ENCODE data around the gene ANGEL2. TPM values are rescaled to one million over a fixed set of nuclear protein-coding genes. Genes with fewer than 3 reads are reported as not detected.

The ANGEL2 gene
- total RNA-seq, 2 donors from 2014 or later = 41.7 to 76.2 TPM

GRCh38 chr1:212955098-212955497, 60.6 kb downstream of the ANGEL2 start:
- H3K36me3 ChIP-seq = no peaks in the 10 kb centered on the region
- no peak for TF ChIP-seq CTCF (IDR thresholded peaks at IDR 0.05)
- H3K9me3 ChIP-seq = no peaks in the 10 kb centered on the region
- H3K27me3 ChIP-seq (replicated peaks; ENCODE audit: insufficient read depth) = no peaks in the 10 kb centered on the region
- ATAC-seq (ENCODE audit: insufficient number of reproducible peaks, low FRiP score, low read depth) = no peak
- no peak for DNase-seq (ENCODE audit: low spot score)
- H3K27ac ChIP-seq = no peak overlapping the region
- H3K4me1 ChIP-seq (ENCODE audit: control insufficient read depth in 1 of 2, low read depth in 2 of 2) = peaks cover 5 to 12% of the 10 kb centered on the region in 2 donors
- H3K4me3 ChIP-seq = no peak overlapping the region

- H3K36me3 ChIP-seq = no peaks in the 10 kb centered on the region
- peaks cover 5 to 17% of the 10 kb centered on the region in 2 donors for H3K4me1 ChIP-seq (ENCODE audit: control insufficient read depth in 1 of 2, low read depth in 2 of 2)
- H3K9me3 ChIP-seq = no peaks in the 10 kb centered on the region
- no peak for DNase-seq (ENCODE audit: low spot score)
- no peak for TF ChIP-seq CTCF (IDR thresholded peaks at IDR 0.05)
- no peaks in the 10 kb centered on the region for H3K27me3 ChIP-seq (replicated peaks; ENCODE audit: insufficient read depth)
- no peak overlapping the region for H3K4me3 ChIP-seq
- no peak for ATAC-seq (ENCODE audit: insufficient number of reproducible peaks, low FRiP score, low read depth)
- H3K27ac ChIP-seq = no peak overlapping the region
These were observed 61.2 kb downstream of the ANGEL2 start for GRCh38 chr1:212954514-212954913.

GRCh38 chr1:212953321-212953720, 62.3 kb downstream of the ANGEL2 start:
- no peaks in the 10 kb centered on the region for H3K36me3 ChIP-seq
- no peak for ATAC-seq (ENCODE audit: insufficient number of reproducible peaks, low FRiP score, low read depth)
- no peak overlapping the region for H3K4me3 ChIP-seq

GRCh38 chr1:212952641-212952976, 63.1 kb downstream of the ANGEL2 start:
- DNase-seq (ENCODE audit: low spot score) = no peak
- Histone ChIP-seq H3K9me3 (no peaks in the 10 kb centered on the region), H3K36me3 (no peaks in the 10 kb centered on the region), H3K4me1 (ENCODE audit: control insufficient read depth in 1 of 2, low read depth in 2 of 2) (peaks cover 5 to 17% of the 10 kb centered on the region in 2 donors), H3K4me3 (no peak overlapping the region), H3K27ac (no peak overlapping the region), H3K27me3 (replicated peaks; ENCODE audit: insufficient read depth) (no peaks in the 10 kb centered on the region)
- no peak for ATAC-seq (ENCODE audit: insufficient number of reproducible peaks, low FRiP score, low read depth)
- no peak for TF ChIP-seq CTCF (IDR thresholded peaks at IDR 0.05)

More at GRCh38 chr1:212953321-212953720, 62.3 kb downstream of the ANGEL2 start:
- Histone ChIP-seq H3K27me3 (replicated peaks; ENCODE audit: insufficient read depth) (no peaks in the 10 kb centered on the region), H3K9me3 (no peaks in the 10 kb centered on the region), H3K4me1 (ENCODE audit: control insufficient read depth in 1 of 2, low read depth in 2 of 2) (peaks cover 5 to 17% of the 10 kb centered on the region in 2 donors), H3K27ac (no peak overlapping the region)
- TF ChIP-seq CTCF (IDR thresholded peaks at IDR 0.05) = no peak
- DNase-seq (ENCODE audit: low spot score) = no peak

GRCh38 chr1:212951947-212952640, 63.6 kb downstream of the ANGEL2 start:
- DNase-seq (ENCODE audit: low spot score) (no peak), ATAC-seq (ENCODE audit: insufficient number of reproducible peaks, low FRiP score, low read depth) (no peak)
- no peaks in the 10 kb centered on the region for H3K36me3 ChIP-seq
- peaks cover 5 to 17% of the 10 kb centered on the region in 2 donors for H3K4me1 ChIP-seq (ENCODE audit: control insufficient read depth in 1 of 2, low read depth in 2 of 2)
- no peak for TF ChIP-seq CTCF (IDR thresholded peaks at IDR 0.05)
- H3K9me3 ChIP-seq = no peaks in the 10 kb centered on the region
- no peaks in the 10 kb centered on the region for H3K27me3 ChIP-seq (replicated peaks; ENCODE audit: insufficient read depth)
- H3K4me3 ChIP-seq = no peak overlapping the region
- no peak overlapping the region for H3K27ac ChIP-seq
